Ishikawa (cell line): Measurements from ENCODE around the gene PHF13.

Source experiments
- CEBPB ChIP-seq: IDR thresholded peaks from 2 replicates; pipeline ENCODE4 v1.6.1; 2012
- CREB1 ChIP-seq: IDR thresholded peaks from 2 replicates; pipeline ENCODE4 v1.6.1; 2012; ENCODE audit warnings: low read depth
- EGR1 ChIP-seq: IDR thresholded peaks from 2 replicates; pipeline ENCODE4 v1.6.1; 2012
- EP300 ChIP-seq: IDR thresholded peaks from 2 replicates; pipeline ENCODE4 v1.6.1; 2012; ENCODE audit warnings: borderline replicate concordance
- FOXM1 ChIP-seq: IDR thresholded peaks from 2 replicates; pipeline ENCODE4 v1.6.1; 2012; ENCODE audit warnings: low read depth, borderline replicate concordance
- NFIC ChIP-seq: IDR thresholded peaks from 2 replicates; pipeline ENCODE4 v1.6.1; 2012
- RAD21 ChIP-seq: IDR thresholded peaks from 2 replicates; pipeline ENCODE4 v1.6.1; 2012; ENCODE audit warnings: low read depth
- REST ChIP-seq: IDR thresholded peaks from 2 replicates; pipeline ENCODE4 v1.6.1; 2012; ENCODE audit warnings: low read depth, mild to moderate bottlenecking
- TAF1 ChIP-seq: IDR thresholded peaks from 2 replicates; pipeline ENCODE4 v1.6.1; 2012; ENCODE audit warnings: low read depth, mild to moderate bottlenecking
- TCF12 ChIP-seq: IDR thresholded peaks from 2 replicates; pipeline ENCODE4 v1.6.1; 2012; ENCODE audit warnings: low read depth
- TEAD4 ChIP-seq: IDR thresholded peaks from 2 replicates; pipeline ENCODE4 v1.6.1; 2012
- USF1 ChIP-seq: IDR thresholded peaks from 2 replicates; pipeline ENCODE4 v1.6.1; 2012
- YY1 ChIP-seq: IDR thresholded peaks from 2 replicates; pipeline ENCODE4 v1.6.1; 2012; ENCODE audit warnings: low read depth
- ZBTB7A ChIP-seq: IDR thresholded peaks from 2 replicates; pipeline ENCODE4 v1.6.1; 2012; ENCODE audit warnings: low read depth
- TF ChIP-seq, protein P1 (sequence below): IDR thresholded peaks from 2 replicates; pipeline ENCODE4 v1.6.1; 2012

The PHF13 gene

DNA sequence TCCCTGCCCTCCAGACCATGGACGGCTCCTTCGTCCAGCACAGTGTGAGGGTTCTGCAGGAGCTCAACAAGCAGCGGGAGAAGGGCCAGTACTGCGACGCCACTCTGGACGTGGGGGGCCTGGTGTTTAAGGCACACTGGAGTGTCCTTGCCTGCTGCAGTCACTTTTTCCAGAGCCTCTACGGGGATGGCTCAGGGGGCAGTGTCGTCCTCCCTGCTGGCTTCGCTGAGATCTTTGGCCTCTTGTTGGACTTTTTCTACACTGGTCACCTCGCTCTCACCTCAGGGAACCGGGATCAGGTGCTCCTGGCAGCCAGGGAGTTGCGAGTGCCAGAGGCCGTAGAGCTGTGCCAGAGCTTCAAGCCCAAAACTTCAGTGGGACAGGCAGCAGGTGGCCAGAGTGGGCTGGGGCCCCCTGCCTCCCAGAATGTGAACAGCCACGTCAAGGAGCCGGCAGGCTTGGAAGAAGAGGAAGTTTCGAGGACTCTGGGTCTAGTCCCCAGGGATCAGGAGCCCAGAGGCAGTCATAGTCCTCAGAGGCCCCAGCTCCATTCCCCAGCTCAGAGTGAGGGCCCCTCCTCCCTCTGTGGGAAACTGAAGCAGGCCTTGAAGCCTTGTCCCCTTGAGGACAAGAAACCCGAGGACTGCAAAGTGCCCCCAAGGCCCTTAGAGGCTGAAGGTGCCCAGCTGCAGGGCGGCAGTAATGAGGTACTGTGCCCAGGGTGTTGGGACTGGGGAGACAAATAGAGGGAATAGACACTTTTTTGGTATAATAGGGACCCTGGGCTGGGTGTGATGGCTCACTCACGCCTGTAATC is 32.7 kb upstream of the PHF13 start:
- TF ChIP-seq EP300 (no peak), ZBTB7A (no peak), EGR1 (no peak)

DNA sequence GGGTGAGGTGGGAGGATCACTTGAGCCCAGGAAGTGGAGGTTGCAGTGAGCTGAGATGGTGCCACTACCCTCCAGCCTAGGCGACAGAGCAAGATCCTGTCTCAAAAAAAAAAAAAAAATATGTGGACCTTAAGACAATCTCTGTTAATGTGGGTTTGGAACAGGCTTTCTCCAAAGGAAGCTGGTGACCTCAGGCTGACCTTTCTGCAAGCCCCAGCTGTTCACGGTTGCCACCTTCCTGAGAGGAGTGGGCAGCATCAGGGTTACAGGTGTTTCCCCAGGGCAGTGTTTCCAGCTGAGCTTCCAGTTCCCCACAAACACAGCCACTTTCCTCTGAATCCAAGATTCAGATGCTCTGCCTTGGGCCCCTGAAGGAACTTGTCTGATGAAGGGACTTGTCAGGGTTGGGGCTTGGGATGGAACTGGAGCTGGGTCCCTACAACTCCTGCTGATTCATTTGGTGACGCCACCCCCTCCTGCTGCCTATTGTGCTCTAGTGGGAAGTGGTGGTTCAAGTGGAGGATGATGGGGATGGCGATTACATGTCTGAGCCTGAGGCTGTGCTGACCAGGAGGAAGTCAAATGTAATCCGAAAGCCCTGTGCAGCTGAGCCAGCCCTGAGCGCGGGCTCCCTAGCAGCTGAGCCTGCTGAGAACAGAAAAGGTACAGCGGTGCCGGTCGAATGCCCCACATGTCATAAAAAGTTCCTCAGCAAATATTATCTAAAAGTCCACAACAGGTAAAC is 31.8 kb upstream of the PHF13 start:
- TF ChIP-seq EP300 (no peak), EGR1 (no peak), USF1 (no peak), TEAD4 (no peak), ZBTB7A (no peak), FOXM1 (no peak), YY1 (no peak), TAF1 (no peak), CEBPB (no peak), TCF12 (no peak)
- TF ChIP-seq, protein P1, sequence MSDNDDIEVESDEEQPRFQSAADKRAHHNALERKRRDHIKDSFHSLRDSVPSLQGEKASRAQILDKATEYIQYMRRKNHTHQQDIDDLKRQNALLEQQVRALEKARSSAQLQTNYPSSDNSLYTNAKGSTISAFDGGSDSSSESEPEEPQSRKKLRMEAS: no peak

GRCh38 chr1:6582370-6582769 is 31.2 kb upstream of the PHF13 start:
- TF ChIP-seq ZBTB7A (no peak), EP300 (no peak), TCF12 (no peak), YY1 (no peak)

GRCh38 chr1:6584126-6585080 is 29.1 kb upstream of the PHF13 start:
- TF ChIP-seq YY1: no peak
- TF ChIP-seq TEAD4: no peak
- no peak for TF ChIP-seq ZBTB7A
- TF ChIP-seq EP300: no peak
- no peak for TF ChIP-seq FOXM1
- TF ChIP-seq USF1: no peak
- TF ChIP-seq NFIC: no peak
- no peak for TF ChIP-seq CREB1
- TF ChIP-seq RAD21: no peak
- TF ChIP-seq EGR1: no peak
- no peak for TF ChIP-seq REST
- TF ChIP-seq, protein P1: no peak
- no peak for TF ChIP-seq TAF1

- TF ChIP-seq CREB1 (no peak), FOXM1 (no peak), NFIC (no peak), EP300 (no peak), TEAD4 (no peak), USF1 (no peak), ZBTB7A (no peak), TAF1 (no peak), YY1 (no peak), CEBPB (no peak), EGR1 (no peak), TCF12 (no peak)
- TF ChIP-seq, protein P1: no peak
Observed at GRCh38 chr1:6585081-6585722, 28.3 kb upstream of the PHF13 start.

DNA sequence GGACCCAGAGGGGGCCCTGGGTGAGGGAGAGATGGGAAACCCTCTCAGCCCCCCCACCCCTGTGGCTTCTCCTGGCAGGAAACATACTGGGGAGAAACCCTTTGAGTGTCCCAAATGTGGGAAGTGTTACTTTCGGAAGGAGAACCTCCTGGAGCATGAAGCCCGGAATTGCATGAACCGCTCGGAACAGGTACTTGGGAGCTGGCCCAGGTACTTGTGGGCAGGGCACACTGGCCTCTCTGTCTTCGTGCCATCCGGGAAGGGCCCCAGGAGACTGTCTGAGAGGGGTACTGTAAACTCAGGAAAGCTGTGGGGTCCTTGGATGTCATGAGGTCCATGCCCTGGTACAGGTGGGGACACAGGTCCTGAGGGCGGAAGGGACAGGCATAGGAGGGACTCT is 27.7 kb upstream of the PHF13 start:
- TF ChIP-seq REST (no peak), TEAD4 (no peak), CREB1 (no peak), RAD21 (no peak), NFIC (no peak), TAF1 (no peak), TCF12 (no peak), ZBTB7A (no peak), EGR1 (no peak), YY1 (no peak), CEBPB (no peak), USF1 (no peak), EP300 (no peak), FOXM1 (no peak)
- TF ChIP-seq, protein P1: no peak
